IMR-90 (cell line): ENCODE measurements around the gene TCP1. TPM values are rescaled to one million over a fixed set of nuclear protein-coding genes. Genes with fewer than 3 reads are reported as not detected.

Source experiments
- ATAC-seq: fragments of 200-7000 bp; cut with Tn5 transposase; 2 replicates; pipeline ENCODE4 v1.9.1; 2020; ENCODE audit warnings: low read depth, mild to moderate bottlenecking, moderate library complexity
- BruUV-seq: library from RNA; stranded (reverse); fragments of 400-500 nt; replicated peaks from 2 replicates; lab custom pipeline; 2021; lab: Mats Ljungman, UMichigan
- CTCF ChIA-PET: fragments of 300-600 bp; formaldehyde crosslinking; extraction: SDS; loops from one replicate; lab custom pipeline; 2021; ENCODE audit warnings: antibody characterized with exemption; lab: Yijun Ruan, JAX
- POLR2A ChIA-PET: fragments of 300-600 bp; sonication (Branson Sonifier 250); formaldehyde crosslinking; loops from one replicate; lab custom pipeline; 2022; ENCODE audit warnings: antibody characterized with exemption; ENCODE audit not compliant: unreplicated experiment; lab: Charles Lee
- DNase-seq: peaks from one replicate; pipeline ENCODE4 v3.0.0; 2013
- H2AFZ ChIP-seq: replicated peaks from 2 replicates; pipeline ENCODE3; 2013; ENCODE audit warnings: low read length, mild to moderate bottlenecking; ENCODE audit not compliant: poor library complexity
- H2AK5ac ChIP-seq: 2 replicates; pipeline ENCODE4 v1.6.1; 2013; ENCODE audit warnings: low read depth, low read length, inconsistent platforms
- H2AK9ac ChIP-seq: replicated peaks from 2 replicates; pipeline ENCODE3; 2013; ENCODE audit warnings: mild to moderate bottlenecking, low read depth, low read length, moderate library complexity; ENCODE audit not compliant: poor library complexity
- H2BK120ac ChIP-seq: 2 replicates; pipeline ENCODE4 v1.6.1; 2013; ENCODE audit warnings: low read depth, low read length, inconsistent platforms
- H2BK15ac ChIP-seq: 3 replicates; pipeline ENCODE4 v1.6.1; 2013; ENCODE audit warnings: low read depth, low read length, inconsistent platforms
- H2BK20ac ChIP-seq: 2 replicates; pipeline ENCODE4 v1.6.1; 2013; ENCODE audit warnings: low read depth, mild to moderate bottlenecking, inconsistent platforms, low read length, moderate library complexity
- H2BK5ac ChIP-seq: 2 replicates; pipeline ENCODE4 v1.6.1; 2013; ENCODE audit warnings: mild to moderate bottlenecking, low read depth, low read length, inconsistent platforms; ENCODE audit not compliant: poor library complexity, severe bottlenecking
- H3K14ac ChIP-seq: replicated peaks from 2 replicates; pipeline ENCODE4 v1.6.1; 2013; ENCODE audit warnings: low read depth, low read length, inconsistent platforms
- H3K18ac ChIP-seq: 2 replicates; pipeline ENCODE4 v1.6.1; 2013; ENCODE audit warnings: low read depth, low read length, control low read depth
- H3K23ac ChIP-seq: 2 replicates; pipeline ENCODE4 v1.6.1; 2013; ENCODE audit warnings: low read depth, low read length, inconsistent platforms
- H3K27ac ChIP-seq: 2 replicates; pipeline ENCODE4 v1.5.1; 2013; ENCODE audit warnings: mild to moderate bottlenecking, control low read depth, low read length; ENCODE audit not compliant: insufficient read depth
- H3K27me3 ChIP-seq: 2 replicates; pipeline ENCODE4 v1.6.1; 2013; ENCODE audit warnings: low read length; ENCODE audit not compliant: control insufficient read depth, insufficient read depth
- H3K36me3 ChIP-seq: 2 replicates; pipeline ENCODE4 v1.6.1; 2013; ENCODE audit warnings: low read length, mixed read lengths; ENCODE audit not compliant: control insufficient read depth, insufficient read depth
- H3K4ac ChIP-seq: 2 replicates; pipeline ENCODE4 v1.6.1; 2013; ENCODE audit warnings: low read depth, low read length, inconsistent platforms
- H3K4me1 ChIP-seq: 2 replicates; pipeline ENCODE4 v1.6.1; 2013; ENCODE audit warnings: low read length, mixed read lengths; ENCODE audit not compliant: control insufficient read depth, insufficient read depth
- H3K4me2 ChIP-seq: 2 replicates; pipeline ENCODE4 v1.6.1; 2013; ENCODE audit warnings: low read depth, mild to moderate bottlenecking, control low read depth, low read length, moderate library complexity
- H3K4me3 ChIP-seq: 2 replicates; pipeline ENCODE4 v1.5.1; 2013; ENCODE audit warnings: low read depth, mild to moderate bottlenecking, control low read depth, low read length, moderate library complexity; ENCODE audit not compliant: insufficient read depth
- H3K56ac ChIP-seq: 2 replicates; pipeline ENCODE4 v1.6.1; 2013; ENCODE audit warnings: low read length, inconsistent platforms; ENCODE audit not compliant: insufficient read depth; ENCODE audit errors: extremely low read depth
- H3K79me1 ChIP-seq, 2 experiments: 2 replicates each; pipeline ENCODE4 v1.6.1; 2013; ENCODE audit warnings: low read length in 2 of 2, inconsistent platforms in 1 of 2, low read depth in 1 of 2
- H3K9ac ChIP-seq: 2 replicates; pipeline ENCODE4 v1.6.1; 2013; ENCODE audit warnings: low read depth, low read length, control low read depth
- H3K9me1 ChIP-seq: 2 replicates; pipeline ENCODE4 v1.6.1; 2013; ENCODE audit warnings: low read length, inconsistent platforms; ENCODE audit not compliant: insufficient read depth
- H3K9me3 ChIP-seq: 2 replicates; pipeline ENCODE4 v1.6.1; 2013; ENCODE audit warnings: low read length; ENCODE audit not compliant: control insufficient read depth, insufficient read depth
- H4K20me1 ChIP-seq: 2 replicates; pipeline ENCODE4 v1.6.1; 2013; ENCODE audit warnings: low read length, inconsistent platforms; ENCODE audit not compliant: insufficient read depth
- H4K5ac ChIP-seq: 2 replicates; pipeline ENCODE4 v1.6.1; 2013; ENCODE audit warnings: mild to moderate bottlenecking, low read depth, low read length, control low read depth
- H4K8ac ChIP-seq, 2 experiments: 2 replicates each; pipeline ENCODE4 v1.6.1; 2013; ENCODE audit warnings: low read depth in 2 of 2, low read length in 2 of 2, control low read depth in 1 of 2, inconsistent platforms in 1 of 2
- H4K91ac ChIP-seq: 2 replicates; pipeline ENCODE4 v1.6.1; 2013; ENCODE audit warnings: low read depth, low read length, inconsistent platforms; ENCODE audit not compliant: insufficient read depth
- BHLHE40 ChIP-seq: fragments of 150-350 bp; IDR thresholded peaks from 2 replicates; pipeline ENCODE4 v1.6.1; 2016; ENCODE audit warnings: mild to moderate bottlenecking, low read depth, low read length
- CEBPB ChIP-seq: IDR thresholded peaks from 2 replicates; pipeline ENCODE4 v1.6.1; 2012; ENCODE audit warnings: low read depth, low read length, improper control_type of control experiment
- CHD1 ChIP-seq: IDR thresholded peaks from 2 replicates; pipeline ENCODE4 v1.6.1; 2012; ENCODE audit warnings: low read depth, low read length, improper control_type of control experiment
- CTCF ChIP-seq: conservative IDR thresholded peaks from 2 replicates; pipeline ENCODE4 v1.5.1; 2012; ENCODE audit warnings: mild to moderate bottlenecking, low read depth, low read length, improper control_type of control experiment
- ELK1 ChIP-seq: fragments of 150-350 bp; IDR thresholded peaks from 2 replicates; pipeline ENCODE4 v1.6.1; 2016; ENCODE audit warnings: low read depth, mild to moderate bottlenecking, low read length, moderate library complexity, borderline replicate concordance
- FOS ChIP-seq: fragments of 150-350 bp; IDR thresholded peaks from 2 replicates; pipeline ENCODE4 v1.6.1; 2016; ENCODE audit warnings: low read depth, low read length
- MAFK ChIP-seq: IDR thresholded peaks from 2 replicates; pipeline ENCODE4 v1.6.1; 2012; ENCODE audit warnings: low read depth, low read length, improper control_type of control experiment
- MAZ ChIP-seq: IDR thresholded peaks from 2 replicates; pipeline ENCODE4 v1.6.1; 2012; ENCODE audit warnings: low read depth, mild to moderate bottlenecking, low read length, improper control_type of control experiment, moderate library complexity, borderline replicate concordance
- MXI1 ChIP-seq: IDR thresholded peaks from 2 replicates; pipeline ENCODE4 v1.6.1; 2012; ENCODE audit warnings: low read depth, mild to moderate bottlenecking, low read length, moderate library complexity, borderline replicate concordance
- NFE2L2 ChIP-seq: fragments of 150-350 bp; IDR thresholded peaks from 2 replicates; pipeline ENCODE4 v1.6.1; 2016; ENCODE audit warnings: low read depth, mild to moderate bottlenecking, low read length
- POLR2A ChIP-seq: IDR thresholded peaks from 2 replicates; pipeline ENCODE4 v1.6.1; 2012; ENCODE audit warnings: mild to moderate bottlenecking, low read depth, low read length
- RAD21 ChIP-seq: IDR thresholded peaks from 2 replicates; pipeline ENCODE4 v1.6.1; 2012; ENCODE audit warnings: low read length, improper control_type of control experiment
- RCOR1 ChIP-seq: IDR thresholded peaks from 2 replicates; pipeline ENCODE4 v1.6.1; 2012; ENCODE audit warnings: mild to moderate bottlenecking, low read length, improper control_type of control experiment; ENCODE audit not compliant: insufficient replicate concordance
- RFX5 ChIP-seq: IDR thresholded peaks from 2 replicates; pipeline ENCODE4 v1.8.0; 2012; ENCODE audit warnings: low read depth, mild to moderate bottlenecking, low read length, moderate library complexity
- SMC3 ChIP-seq: fragments of 150-350 bp; IDR thresholded peaks from 2 replicates; pipeline ENCODE4 v1.6.1; 2016; ENCODE audit warnings: low read depth, mild to moderate bottlenecking, antibody characterized with exemption, low read length, moderate library complexity
- USF2 ChIP-seq: fragments of 150-350 bp; IDR thresholded peaks from 2 replicates; pipeline ENCODE4 v1.6.1; 2017; ENCODE audit warnings: mild to moderate bottlenecking, antibody characterized with exemption, low read length, low read depth
- WGBS, 2 experiments: methylation state at CpG; one replicate each; pipeline versions ENCODE4 v1.1.5 to v1.1.7; 2013; ENCODE audit warnings: missing lambda C conversion rate in 2 of 2; ENCODE audit not compliant: insufficient read length in 1 of 2; ENCODE audit errors: extremely low coverage in 2 of 2; 5-methylcytosine and 5-hydroxymethylcytosine counted together
- dilution Hi-C: fragments of 300-500 bp; cut with HindIII; formaldehyde crosslinking; loops from one replicate; pipeline ENCODE4 v1.14.3; 2018; ENCODE audit warnings: low sequenced_read_pairs; ENCODE audit not compliant: unreplicated experiment
- in situ Hi-C: fragments of 300-500 bp; cut with MboI; formaldehyde crosslinking; loops from 3 replicates; pipeline ENCODE4 v1.14.3; 2019; ENCODE audit warnings: low sequenced_read_pairs, inconsistent platforms, mixed read lengths
- intact Hi-C: fragments of 100-400 bp; cut with micrococcal nuclease; formaldehyde crosslinking; loops from 2 replicates; pipeline ENCODE4 v1.10.0; 2022
- polyA plus RNA-seq, 3 experiments: library from polyadenylated mRNA; depleted of rRNA; stranded (reverse); fragments of >200 nt; gene quantifications; 2 replicates each; pipeline ENCODE4 v1.2.3, GENCODE V29; 2012; ENCODE audit warnings: low replicate concordance in 1 of 3
- total RNA-seq: library from RNA; depleted of rRNA; stranded (reverse); fragments of >200 nt; gene quantifications from 2 replicates; pipeline ENCODE4 v1.2.3, GENCODE V29; 2012

Gene TCP1
- total and polyA plus RNA-seq, 2 of the 4 experiments (the other 2 are of a cell fraction): 119 to 576 TPM

- H2AK9ac ChIP-seq: no peak overlapping the region
- H2BK15ac ChIP-seq: no peak overlapping the region
- DNase-seq (no peak), ATAC-seq (no peak)
- no peak overlapping the region for H2AK5ac ChIP-seq
- intact Hi-C loops: no loop called here
- no peaks in the 10 kb centered on the region for H3K27me3 ChIP-seq
- no peak overlapping the region for H3K18ac ChIP-seq
- H4K91ac ChIP-seq: no peak overlapping the region
- H3K14ac ChIP-seq: no peak overlapping the region
- H3K36me3 ChIP-seq: peaks cover 39% of the 10 kb centered on the region
- WGBS, 2 experiments: no CpG with 5 or more reads among the region's 3 CpGs
- dilution Hi-C loops: no loop called here
- no peak overlapping the region for H3K4me3 ChIP-seq
- in situ Hi-C loops: no loop called here
- no peak overlapping the region for H3K4me2 ChIP-seq
- H4K20me1 ChIP-seq: peaks cover 34% of the 10 kb centered on the region
- TF ChIP-seq SMC3 (no peak), RCOR1 (no peak), MAFK (no peak), RFX5 (no peak), CEBPB (no peak), USF2 (no peak), FOS (no peak), MXI1 (no peak), NFE2L2 (no peak), ELK1 (no peak), MAZ (no peak), BHLHE40 (no peak), POLR2A (no peak), CHD1 (no peak), RAD21 (no peak), CTCF (no peak)
- H2BK20ac ChIP-seq: no peak overlapping the region
- ChIA-PET CTCF (interaction anchor here (0.8 kb wide), 1 partner anchor 12 kb away, joined by 4 read pairs; no protein-coding TSS in a partner anchor), POLR2A (no interaction called here)
- H3K79me1 ChIP-seq: peaks cover 8 to 32% of the 10 kb centered on the region in 2 experiments
- no peak overlapping the region for H4K5ac ChIP-seq
- no peak overlapping the region for H3K56ac ChIP-seq
- H3K23ac ChIP-seq: no peak overlapping the region
- 0 out of 2 replicates have a peak, but pooled peaks cover 6% of the 10 kb centered on the region for H3K9me1 ChIP-seq
- H3K4me1 ChIP-seq: no peaks in the 10 kb centered on the region
- no peak overlapping the region for H2AFZ ChIP-seq
- no peak overlapping the region for H4K8ac ChIP-seq
- H2BK5ac ChIP-seq: no peak overlapping the region
- no peak overlapping the region for H3K4ac ChIP-seq
- H2BK120ac ChIP-seq: no peak overlapping the region
- no peak overlapping the region for H3K27ac ChIP-seq
- BruUV-seq: no TSS peak
- H3K9ac ChIP-seq: no peak overlapping the region
- no peaks in the 10 kb centered on the region for H3K9me3 ChIP-seq
Observed at GRCh38 chr6:159739341-159739740, 50.1 kb downstream of the TCP1 start.
